HEK293 (cell line): ENCODE data around the gene FTO.

ENCODE experiments used
- CTCF ChIA-PET: fragments of 350-600 bp; formaldehyde crosslinking; extraction: SDS; loops from one replicate; lab custom pipeline; 2021; ENCODE audit warnings: antibody characterized with exemption; lab: Yijun Ruan, JAX
- POLR2A ChIA-PET: fragments of 300-600 bp; formaldehyde crosslinking; extraction: SDS; loops from one replicate; lab custom pipeline; 2020; ENCODE audit warnings: antibody characterized with exemption, inconsistent platforms; lab: Yijun Ruan, JAX
- H3K27ac ChIP-seq: fragments of 200-500 bp; sonication (Bioruptor generic); 2 replicates; pipeline ENCODE4 v1.5.1; 2014; ENCODE audit warnings: low read depth, low read length, control low read depth, inconsistent platforms; ENCODE audit errors: extremely low read depth
- H3K36me3 ChIP-seq, 2 experiments: fragments of 200-500 bp in 1 of 2; sonication (Bioruptor generic) in 1 of 2; 1 replicate in 1 of 2; 2 replicates in 1 of 2; pipeline ENCODE4 v1.5.1; 2014 to 2017; ENCODE audit warnings: inconsistent platforms in 2 of 2, low read length in 2 of 2; ENCODE audit not compliant: control insufficient read depth in 2 of 2, insufficient read depth in 1 of 2
- H3K4me1 ChIP-seq: fragments of 200-500 bp; sonication (Bioruptor generic); 2 replicates; pipeline ENCODE4 v1.5.1; 2014; ENCODE audit warnings: mild to moderate bottlenecking, low read length, inconsistent platforms; ENCODE audit not compliant: control insufficient read depth, insufficient read depth
- H3K4me3 ChIP-seq: 2 replicates; pipeline ENCODE4 v1.5.1; 2011; ENCODE audit warnings: low read depth, mild to moderate bottlenecking, control low read depth, low read length, moderate library complexity
- H3K9me3 ChIP-seq: fragments of 200-500 bp; sonication (Bioruptor generic); 2 replicates; pipeline ENCODE4 v1.5.1; 2014; ENCODE audit warnings: low read depth, low read length, inconsistent platforms; ENCODE audit not compliant: control insufficient read depth, insufficient read depth
- GFI1B ChIP-seq: fragments of 450-650 bp; formaldehyde crosslinking; IDR thresholded peaks from 2 replicates; pipeline ENCODE4 v1.5.1; 2016; ENCODE audit warnings: missing biosample characterization, missing genetic modification characterization
- GLIS1 ChIP-seq: fragments of 450-650 bp; formaldehyde crosslinking; IDR thresholded peaks from 2 replicates; pipeline ENCODE4 v1.5.1; 2016; ENCODE audit warnings: missing biosample characterization, missing genetic modification characterization
- GLIS2 ChIP-seq: fragments of 450-650 bp; formaldehyde crosslinking; IDR thresholded peaks from 2 replicates; pipeline ENCODE4 v1.5.1; 2016; ENCODE audit warnings: missing biosample characterization, missing genetic modification characterization
- IKZF3 ChIP-seq: fragments of 450-650 bp; IDR thresholded peaks from 2 replicates; pipeline ENCODE4 v1.5.0; 2018; ENCODE audit warnings: missing biosample characterization, mild to moderate bottlenecking, missing genetic modification characterization, moderate library complexity
- INSM2 ChIP-seq: fragments of 450-650 bp; formaldehyde crosslinking; IDR thresholded peaks from 2 replicates; pipeline ENCODE4 v1.5.1; 2016; ENCODE audit warnings: missing biosample characterization, missing genetic modification characterization
- SALL2 ChIP-seq: fragments of 450-650 bp; formaldehyde crosslinking; IDR thresholded peaks from 2 replicates; pipeline ENCODE4 v1.5.0; 2017; ENCODE audit warnings: missing biosample characterization, mild to moderate bottlenecking, missing genetic modification characterization, borderline replicate concordance
- SCRT1 ChIP-seq: fragments of 450-650 bp; formaldehyde crosslinking; IDR thresholded peaks from 2 replicates; pipeline ENCODE4 v1.5.1; 2016; ENCODE audit warnings: missing biosample characterization, missing genetic modification characterization, borderline replicate concordance
- YY2 ChIP-seq: fragments of 450-650 bp; formaldehyde crosslinking; IDR thresholded peaks from 2 replicates; pipeline ENCODE4 v1.5.1; 2016; ENCODE audit warnings: missing biosample characterization, missing genetic modification characterization
- ZBTB20 ChIP-seq: fragments of 450-650 bp; formaldehyde crosslinking; IDR thresholded peaks from 2 replicates; pipeline ENCODE4 v1.5.1; 2016; ENCODE audit warnings: missing biosample characterization, missing genetic modification characterization
- ZNF114 ChIP-seq: fragments of 450-650 bp; formaldehyde crosslinking; IDR thresholded peaks from 2 replicates; pipeline ENCODE4 v1.5.0; 2017; ENCODE audit warnings: missing biosample characterization, missing genetic modification characterization
- ZNF121 ChIP-seq: fragments of 450-650 bp; formaldehyde crosslinking; IDR thresholded peaks from 2 replicates; pipeline ENCODE4 v1.5.1; 2016; ENCODE audit warnings: missing biosample characterization, missing genetic modification characterization
- ZNF174 ChIP-seq: fragments of 450-650 bp; formaldehyde crosslinking; IDR thresholded peaks from 2 replicates; pipeline ENCODE4 v1.5.0; 2017; ENCODE audit warnings: missing biosample characterization, mild to moderate bottlenecking, missing genetic modification characterization
- ZNF184 ChIP-seq: fragments of 450-650 bp; IDR thresholded peaks from 2 replicates; pipeline ENCODE4 v1.5.1; 2018; ENCODE audit warnings: missing biosample characterization, mild to moderate bottlenecking, missing genetic modification characterization
- ZNF529 ChIP-seq: fragments of 450-650 bp; formaldehyde crosslinking; IDR thresholded peaks from 2 replicates; pipeline ENCODE4 v1.5.1; 2017; ENCODE audit warnings: missing genetic modification characterization, missing biosample characterization; ENCODE audit not compliant: insufficient replicate concordance
- ZNF544 ChIP-seq: fragments of 450-650 bp; formaldehyde crosslinking; IDR thresholded peaks from 2 replicates; pipeline ENCODE4 v1.5.0; 2017; ENCODE audit warnings: missing biosample characterization, missing genetic modification characterization
- ZNF548 ChIP-seq: fragments of 450-650 bp; formaldehyde crosslinking; IDR thresholded peaks from 2 replicates; pipeline ENCODE4 v1.5.1; 2016; ENCODE audit warnings: missing biosample characterization, missing genetic modification characterization
- ZNF707 ChIP-seq: fragments of 450-650 bp; formaldehyde crosslinking; IDR thresholded peaks from 2 replicates; pipeline ENCODE4 v1.5.1; 2016; ENCODE audit warnings: missing biosample characterization, missing genetic modification characterization
- TF ChIP-seq, protein P1 (sequence below): fragments of 450-650 bp; formaldehyde crosslinking; IDR thresholded peaks from 2 replicates; pipeline ENCODE4 v1.5.1; 2016; ENCODE audit warnings: missing biosample characterization, missing genetic modification characterization
- TF ChIP-seq, protein P2 (sequence below): fragments of 450-650 bp; formaldehyde crosslinking; IDR thresholded peaks from 2 replicates; pipeline ENCODE4 v1.5.1; 2016; ENCODE audit warnings: missing biosample characterization, missing genetic modification characterization
- TF ChIP-seq, protein P3 (sequence below): fragments of 450-650 bp; formaldehyde crosslinking; IDR thresholded peaks from 2 replicates; pipeline ENCODE4 v1.5.1; 2017; ENCODE audit warnings: missing biosample characterization, missing genetic modification characterization
- TF ChIP-seq, protein P4 (sequence below): fragments of 450-650 bp; formaldehyde crosslinking; IDR thresholded peaks from 2 replicates; pipeline ENCODE4 v1.5.1; 2016; ENCODE audit warnings: missing biosample characterization, missing genetic modification characterization

Gene FTO

GRCh38 chr16:53848950-53849349, 145.0 kb downstream of the FTO start:
- Histone ChIP-seq H3K9me3 (no peaks in the 10 kb centered on the region), H3K4me3 (no peak overlapping the region), H3K4me1 (peaks cover 22% of the 10 kb centered on the region), H3K36me3 (no peaks in the 10 kb centered on the region; a peak in 1 of 3 replicates), H3K27ac (peak overlapping the region; percentile 46)
- TF ChIP-seq ZNF121 (tag by site-specific recombination) (no peak), ZNF707 (tag by site-specific recombination) (no peak), SCRT1 (tag by site-specific recombination) (no peak), ZBTB20 (tag by site-specific recombination) (no peak)
- TF ChIP-seq, protein P1, sequence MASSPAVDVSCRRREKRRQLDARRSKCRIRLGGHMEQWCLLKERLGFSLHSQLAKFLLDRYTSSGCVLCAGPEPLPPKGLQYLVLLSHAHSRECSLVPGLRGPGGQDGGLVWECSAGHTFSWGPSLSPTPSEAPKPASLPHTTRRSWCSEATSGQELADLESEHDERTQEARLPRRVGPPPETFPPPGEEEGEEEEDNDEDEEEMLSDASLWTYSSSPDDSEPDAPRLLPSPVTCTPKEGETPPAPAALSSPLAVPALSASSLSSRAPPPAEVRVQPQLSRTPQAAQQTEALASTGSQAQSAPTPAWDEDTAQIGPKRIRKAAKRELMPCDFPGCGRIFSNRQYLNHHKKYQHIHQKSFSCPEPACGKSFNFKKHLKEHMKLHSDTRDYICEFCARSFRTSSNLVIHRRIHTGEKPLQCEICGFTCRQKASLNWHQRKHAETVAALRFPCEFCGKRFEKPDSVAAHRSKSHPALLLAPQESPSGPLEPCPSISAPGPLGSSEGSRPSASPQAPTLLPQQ (tag by site-specific recombination), result no peak
- ChIA-PET CTCF (no interaction called here), POLR2A (no interaction called here)

GRCh38 chr16:53849585-53849984, 145.6 kb downstream of the FTO start:
- no peaks in the 10 kb centered on the region for H3K9me3 ChIP-seq
- H3K36me3 ChIP-seq, result no peaks in the 10 kb centered on the region; a peak in 1 of 3 replicates
- H3K27ac ChIP-seq, result no peak overlapping the region
- H3K4me1 ChIP-seq, result peaks cover 22% of the 10 kb centered on the region
- CTCF ChIA-PET, result interaction anchor here (0.6 to 0.7 kb wide), 2 partner anchors 10 to 158 kb away, joined by 3 to 5 read pairs; no protein-coding TSS in a partner anchor
- H3K4me3 ChIP-seq, result no peak overlapping the region
- TF ChIP-seq GLIS2 (tag by site-specific recombination) (no peak), ZNF114 (tag by site-specific recombination) (no peak), GFI1B (tag by site-specific recombination) (no peak), ZNF174 (tag by site-specific recombination) (no peak), ZNF548 (tag by site-specific recombination) (no peak), ZNF529 (no peak), SALL2 (tag by site-specific recombination) (no peak), YY2 (no peak), ZNF544 (tag by site-specific recombination) (no peak)
- POLR2A ChIA-PET, result no interaction called here

DNA sequence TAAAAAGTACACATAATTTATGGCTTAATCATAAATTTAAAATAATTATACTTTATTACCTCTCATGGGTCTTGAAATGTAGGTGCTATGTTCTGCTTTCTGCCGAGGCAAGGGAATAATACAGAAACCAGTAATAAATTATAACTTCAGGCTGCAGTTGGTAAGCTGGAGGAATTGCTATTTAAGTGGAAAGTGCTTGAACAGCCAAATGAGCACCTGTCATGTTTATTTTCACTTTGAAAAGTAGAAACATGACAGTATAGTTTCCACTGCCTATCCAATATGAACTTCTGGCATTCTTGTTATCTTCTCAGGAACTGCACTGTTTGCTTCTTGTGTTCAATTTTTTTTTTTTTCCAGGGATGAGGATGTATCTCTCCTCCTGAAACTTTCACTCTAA, 146.0 kb downstream of the FTO start:
- ChIA-PET POLR2A (no interaction called here), CTCF (interaction anchor here (0.6 to 0.7 kb wide), 2 partner anchors 10 to 158 kb away, joined by 3 to 5 read pairs; no protein-coding TSS in a partner anchor)
- Histone ChIP-seq H3K4me1 (peaks cover 22% of the 10 kb centered on the region), H3K4me3 (no peak overlapping the region), H3K36me3 (no peaks in the 10 kb centered on the region; a peak in 1 of 3 replicates), H3K27ac (no peak overlapping the region), H3K9me3 (no peaks in the 10 kb centered on the region)
- no peak for TF ChIP-seq IKZF3
- TF ChIP-seq, protein P2, sequence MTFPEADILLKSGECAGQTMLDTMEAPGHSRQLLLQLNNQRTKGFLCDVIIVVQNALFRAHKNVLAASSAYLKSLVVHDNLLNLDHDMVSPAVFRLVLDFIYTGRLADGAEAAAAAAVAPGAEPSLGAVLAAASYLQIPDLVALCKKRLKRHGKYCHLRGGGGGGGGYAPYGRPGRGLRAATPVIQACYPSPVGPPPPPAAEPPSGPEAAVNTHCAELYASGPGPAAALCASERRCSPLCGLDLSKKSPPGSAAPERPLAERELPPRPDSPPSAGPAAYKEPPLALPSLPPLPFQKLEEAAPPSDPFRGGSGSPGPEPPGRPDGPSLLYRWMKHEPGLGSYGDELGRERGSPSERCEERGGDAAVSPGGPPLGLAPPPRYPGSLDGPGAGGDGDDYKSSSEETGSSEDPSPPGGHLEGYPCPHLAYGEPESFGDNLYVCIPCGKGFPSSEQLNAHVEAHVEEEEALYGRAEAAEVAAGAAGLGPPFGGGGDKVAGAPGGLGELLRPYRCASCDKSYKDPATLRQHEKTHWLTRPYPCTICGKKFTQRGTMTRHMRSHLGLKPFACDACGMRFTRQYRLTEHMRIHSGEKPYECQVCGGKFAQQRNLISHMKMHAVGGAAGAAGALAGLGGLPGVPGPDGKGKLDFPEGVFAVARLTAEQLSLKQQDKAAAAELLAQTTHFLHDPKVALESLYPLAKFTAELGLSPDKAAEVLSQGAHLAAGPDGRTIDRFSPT (tag by site-specific recombination), result no peak
- TF ChIP-seq, protein P3, sequence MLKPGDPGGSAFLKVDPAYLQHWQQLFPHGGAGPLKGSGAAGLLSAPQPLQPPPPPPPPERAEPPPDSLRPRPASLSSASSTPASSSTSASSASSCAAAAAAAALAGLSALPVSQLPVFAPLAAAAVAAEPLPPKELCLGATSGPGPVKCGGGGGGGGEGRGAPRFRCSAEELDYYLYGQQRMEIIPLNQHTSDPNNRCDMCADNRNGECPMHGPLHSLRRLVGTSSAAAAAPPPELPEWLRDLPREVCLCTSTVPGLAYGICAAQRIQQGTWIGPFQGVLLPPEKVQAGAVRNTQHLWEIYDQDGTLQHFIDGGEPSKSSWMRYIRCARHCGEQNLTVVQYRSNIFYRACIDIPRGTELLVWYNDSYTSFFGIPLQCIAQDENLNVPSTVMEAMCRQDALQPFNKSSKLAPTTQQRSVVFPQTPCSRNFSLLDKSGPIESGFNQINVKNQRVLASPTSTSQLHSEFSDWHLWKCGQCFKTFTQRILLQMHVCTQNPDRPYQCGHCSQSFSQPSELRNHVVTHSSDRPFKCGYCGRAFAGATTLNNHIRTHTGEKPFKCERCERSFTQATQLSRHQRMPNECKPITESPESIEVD, result peak; percentile 47
- no peak for TF ChIP-seq ZNF529
- TF ChIP-seq INSM2, result no peak
- TF ChIP-seq GLIS1 (tag by site-specific recombination), result no peak
- no peak for TF ChIP-seq ZNF184 (tag by site-specific recombination)
- TF ChIP-seq, protein P4, sequence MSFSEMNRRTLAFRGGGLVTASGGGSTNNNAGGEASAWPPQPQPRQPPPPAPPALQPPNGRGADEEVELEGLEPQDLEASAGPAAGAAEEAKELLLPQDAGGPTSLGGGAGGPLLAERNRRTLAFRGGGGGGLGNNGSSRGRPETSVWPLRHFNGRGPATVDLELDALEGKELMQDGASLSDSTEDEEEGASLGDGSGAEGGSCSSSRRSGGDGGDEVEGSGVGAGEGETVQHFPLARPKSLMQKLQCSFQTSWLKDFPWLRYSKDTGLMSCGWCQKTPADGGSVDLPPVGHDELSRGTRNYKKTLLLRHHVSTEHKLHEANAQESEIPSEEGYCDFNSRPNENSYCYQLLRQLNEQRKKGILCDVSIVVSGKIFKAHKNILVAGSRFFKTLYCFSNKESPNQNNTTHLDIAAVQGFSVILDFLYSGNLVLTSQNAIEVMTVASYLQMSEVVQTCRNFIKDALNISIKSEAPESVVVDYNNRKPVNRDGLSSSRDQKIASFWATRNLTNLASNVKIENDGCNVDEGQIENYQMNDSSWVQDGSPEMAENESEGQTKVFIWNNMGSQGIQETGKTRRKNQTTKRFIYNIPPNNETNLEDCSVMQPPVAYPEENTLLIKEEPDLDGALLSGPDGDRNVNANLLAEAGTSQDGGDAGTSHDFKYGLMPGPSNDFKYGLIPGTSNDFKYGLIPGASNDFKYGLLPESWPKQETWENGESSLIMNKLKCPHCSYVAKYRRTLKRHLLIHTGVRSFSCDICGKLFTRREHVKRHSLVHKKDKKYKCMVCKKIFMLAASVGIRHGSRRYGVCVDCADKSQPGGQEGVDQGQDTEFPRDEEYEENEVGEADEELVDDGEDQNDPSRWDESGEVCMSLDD (tag by site-specific recombination), result no peak
